Activated CD4-positive, alpha-beta T cell treated with anti-CD3 and anti-CD28 coated beads, Interleukin-2, Interleukin-4, amounts not matched to agents 100 ng/mL and 50 ng/mL, durations not matched to agents 16 hours and 8 hours (primary cell): ENCODE data around the gene CACNA1D.

Source experiments
- DNase-seq: peaks from one replicate; pipeline ENCODE4 v3.0.0-alpha.2; 2020; ENCODE audit warnings: low spot score

CACNA1D gene

DNA sequence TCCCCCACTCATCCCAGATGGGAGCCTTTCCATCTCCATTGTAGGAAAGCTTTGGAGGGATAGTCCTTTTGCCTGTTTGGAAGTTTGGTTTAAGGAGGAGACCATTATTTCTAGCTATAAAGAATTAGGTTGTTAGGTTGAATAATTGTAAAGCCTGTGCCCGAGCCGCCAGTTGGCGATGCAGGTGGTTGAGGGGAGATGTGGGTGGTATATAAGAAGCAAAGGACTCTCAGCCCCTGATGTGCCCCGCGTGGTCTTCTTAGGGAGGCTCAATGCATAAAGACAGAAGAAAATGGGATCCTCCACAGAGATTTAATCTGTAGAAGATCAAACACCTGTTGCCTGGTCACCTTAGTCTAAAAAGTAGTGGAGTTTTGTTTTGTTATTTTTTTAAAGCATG, 296.1 kb downstream of the CACNA1D start:
- DNase-seq = no peak

DNA sequence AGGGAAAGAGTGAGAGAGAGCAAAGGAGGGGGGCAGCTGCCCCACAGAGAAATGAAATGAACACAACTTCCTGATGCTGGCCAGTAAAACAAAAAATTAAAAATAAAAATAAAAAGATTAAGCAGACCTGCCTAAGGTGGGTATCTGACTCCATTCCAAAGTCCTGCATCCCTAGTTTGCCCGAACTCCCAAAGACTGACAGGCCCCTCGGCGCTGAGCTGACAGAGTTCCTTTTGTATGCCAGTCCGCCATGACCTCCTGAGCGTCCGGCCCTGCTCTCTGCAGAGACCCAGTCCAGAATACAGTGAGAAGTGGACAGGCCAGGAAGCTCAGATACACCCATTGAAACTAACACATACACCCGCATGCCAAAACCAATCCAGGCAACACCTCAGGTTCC, 296.9 kb downstream of the CACNA1D start:
- DNase-seq = no peak

DNA sequence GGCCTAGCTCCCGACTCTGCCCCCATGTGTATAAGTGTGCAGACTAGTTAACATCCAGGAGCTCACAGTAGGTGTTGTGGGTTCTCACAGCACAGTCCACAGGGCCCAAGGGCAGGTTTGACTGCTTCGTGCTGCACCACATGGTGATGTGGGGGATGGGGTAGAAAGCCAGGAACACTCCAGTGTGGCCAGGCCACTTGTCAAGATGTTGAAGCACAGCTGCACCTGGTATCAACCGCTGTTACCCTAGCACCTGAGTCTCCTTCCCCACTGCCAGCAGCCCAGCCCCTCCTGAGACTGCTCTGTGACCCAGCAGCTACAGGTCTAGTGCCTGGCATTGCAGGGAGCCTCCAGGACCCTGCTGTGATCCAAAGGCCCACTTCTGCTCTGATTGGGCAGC, 298.5 kb downstream of the CACNA1D start:
- DNase-seq = no peak

DNA sequence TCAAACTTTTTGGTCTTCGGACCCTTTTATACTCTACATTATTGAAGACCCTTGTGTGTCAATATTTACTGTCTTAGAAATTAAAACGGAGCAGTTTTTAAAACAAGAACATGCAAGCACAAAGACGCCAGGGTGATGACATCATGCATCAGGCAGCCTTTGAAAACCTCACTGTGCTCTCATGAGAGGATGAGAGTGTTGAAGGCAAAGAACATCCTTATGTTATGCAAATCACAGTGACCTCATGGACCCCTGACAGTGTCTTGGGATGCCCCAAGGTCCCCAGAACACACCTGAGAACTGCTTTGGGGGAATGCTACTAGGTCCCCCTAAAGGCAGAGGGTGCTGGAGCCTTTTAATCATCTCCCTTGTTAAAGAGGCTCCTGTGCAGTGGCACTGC, 300.2 kb downstream of the CACNA1D start:
- no peak for DNase-seq

DNA sequence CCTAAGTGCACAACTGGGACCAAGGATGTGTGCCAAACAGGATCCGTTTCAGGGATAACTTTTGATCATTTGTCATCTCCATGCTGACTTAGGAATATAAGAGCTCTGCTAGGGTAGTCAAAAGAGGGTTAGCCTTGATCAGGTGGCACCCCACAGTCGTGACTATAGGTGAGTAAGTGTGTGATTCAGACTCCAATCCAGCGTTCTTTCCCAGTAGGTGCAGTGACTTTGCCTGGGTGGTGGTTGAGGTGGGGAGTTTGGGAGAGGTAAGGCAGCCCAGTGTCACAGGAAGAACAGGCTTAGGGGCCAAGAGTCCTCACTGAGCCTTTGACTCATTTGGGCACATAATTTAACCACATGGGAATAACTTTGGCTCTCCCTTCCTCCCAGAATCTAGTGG, 300.8 kb downstream of the CACNA1D start:
- no peak for DNase-seq

DNA sequence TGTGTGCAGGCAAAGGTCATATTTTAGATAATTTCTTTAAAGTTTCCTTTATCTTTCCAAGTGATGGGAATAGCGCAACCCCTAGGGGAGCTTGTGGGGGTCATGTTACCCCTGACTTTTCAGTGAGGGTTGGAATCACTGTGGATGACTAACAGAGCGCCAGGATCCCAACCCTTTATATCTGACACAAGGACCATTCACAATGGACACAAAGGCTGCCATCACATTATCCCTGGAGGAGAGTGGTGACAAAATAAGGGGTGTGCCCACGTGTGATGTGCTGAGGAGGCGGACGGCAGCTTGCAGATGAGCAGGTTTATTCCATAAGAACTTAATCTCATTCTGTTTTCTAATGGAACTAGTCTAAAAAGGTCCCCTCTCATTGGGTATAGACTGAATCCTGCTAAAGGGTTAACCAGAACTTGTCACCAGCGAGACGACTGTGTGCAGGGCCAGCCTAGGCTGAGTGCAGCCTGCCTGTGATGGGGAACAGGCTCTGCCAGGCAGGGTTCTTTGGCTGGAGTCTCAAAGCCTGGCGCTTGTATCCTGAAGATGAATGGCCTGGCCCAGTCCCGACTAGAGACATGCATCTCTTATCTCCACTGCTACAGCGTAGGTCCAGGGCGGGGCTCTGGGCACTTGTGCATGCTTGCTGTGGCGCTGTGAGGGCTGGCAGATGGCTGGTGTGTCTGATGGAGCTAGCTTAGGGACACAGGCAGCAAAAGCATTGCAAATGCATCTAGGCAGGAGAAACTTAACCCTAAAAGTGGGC, 301.6 kb downstream of the CACNA1D start:
- no peak for DNase-seq

DNA sequence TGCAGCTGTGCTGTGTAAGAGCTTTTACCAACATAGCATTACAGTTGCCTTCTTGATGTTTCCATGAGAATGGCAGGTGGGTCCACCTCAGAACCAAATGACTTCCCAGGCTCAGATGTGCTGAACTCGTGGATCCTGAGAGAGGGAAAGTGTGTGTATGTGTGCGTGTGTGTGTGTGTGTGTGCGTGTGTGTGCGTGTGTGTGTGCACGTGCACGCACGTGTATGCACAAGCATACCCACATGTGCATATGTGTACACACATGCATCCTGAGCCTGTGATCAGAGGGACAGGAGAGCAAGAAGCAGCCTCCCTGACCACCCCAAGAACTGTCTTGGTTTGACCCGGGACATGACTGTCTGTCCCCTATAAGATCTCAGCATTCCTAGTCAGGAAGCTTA, 303.7 kb downstream of the CACNA1D start:
- DNase-seq = no peak

DNA sequence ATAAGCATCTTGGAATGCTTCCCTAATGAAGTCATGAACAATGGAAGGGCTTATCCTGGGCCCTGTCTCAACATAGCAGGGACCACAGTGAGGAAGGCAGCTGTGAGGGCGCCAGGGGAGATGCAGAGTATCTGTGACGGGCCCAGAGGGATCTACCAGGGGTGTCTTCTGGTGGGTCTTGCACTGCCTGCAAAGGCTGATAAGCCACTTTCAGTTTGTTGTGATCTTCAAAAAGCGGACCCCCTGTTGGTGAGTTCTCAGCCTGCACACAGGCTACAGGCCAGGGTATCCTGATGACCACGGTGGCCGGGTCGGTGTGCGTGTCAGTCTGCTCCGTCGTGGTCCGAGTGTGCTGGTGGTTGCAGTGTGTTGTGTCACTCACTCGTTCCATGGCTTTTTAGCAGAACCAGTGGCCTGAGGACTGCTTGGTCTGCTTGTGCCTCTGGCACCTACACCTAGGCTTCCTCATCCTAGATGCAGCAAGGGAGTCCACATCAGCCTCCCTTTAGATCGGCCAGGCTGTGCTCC, 305.0 kb downstream of the CACNA1D start:
- DNase-seq = no peak

DNA sequence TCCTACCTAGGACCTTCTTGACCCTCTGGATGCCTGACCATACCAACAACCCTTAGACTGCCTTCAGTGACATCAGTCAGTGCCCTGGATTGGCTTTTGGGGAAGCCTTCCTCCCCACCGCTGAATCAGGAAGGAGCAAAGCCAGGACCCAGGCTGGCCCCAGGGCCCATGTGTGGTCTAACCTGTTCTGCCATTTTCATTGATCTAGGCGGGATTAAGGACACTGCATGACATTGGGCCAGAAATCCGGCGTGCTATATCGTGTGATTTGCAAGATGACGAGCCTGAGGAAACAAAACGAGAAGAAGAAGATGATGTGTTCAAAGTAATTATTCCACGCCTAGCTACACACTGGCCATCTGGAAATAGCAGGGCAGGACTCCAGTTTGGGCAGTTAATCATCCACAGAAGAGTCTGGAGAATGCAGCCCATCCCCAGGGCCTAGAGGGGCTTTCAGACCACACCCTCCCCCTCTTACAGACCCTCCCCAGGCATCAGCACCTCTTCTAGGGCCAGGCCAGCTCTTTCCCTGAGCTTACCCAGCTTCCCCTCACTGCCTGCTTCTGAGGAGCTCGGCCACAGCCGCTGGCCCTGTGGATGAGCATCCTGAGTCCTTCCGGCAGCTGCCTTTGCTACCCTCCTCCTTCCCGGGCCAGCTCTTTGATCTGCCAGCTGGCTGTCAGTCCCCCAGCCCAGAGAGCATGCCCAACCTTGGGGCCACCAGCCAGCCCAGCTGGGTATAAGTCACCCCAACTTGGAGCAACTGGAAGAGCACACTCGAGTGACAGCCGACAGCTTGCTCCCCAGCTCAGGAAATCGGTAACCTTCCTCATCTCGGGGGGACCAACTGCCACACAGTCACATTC, 305.9 kb downstream of the CACNA1D start:
- no peak for DNase-seq

DNA sequence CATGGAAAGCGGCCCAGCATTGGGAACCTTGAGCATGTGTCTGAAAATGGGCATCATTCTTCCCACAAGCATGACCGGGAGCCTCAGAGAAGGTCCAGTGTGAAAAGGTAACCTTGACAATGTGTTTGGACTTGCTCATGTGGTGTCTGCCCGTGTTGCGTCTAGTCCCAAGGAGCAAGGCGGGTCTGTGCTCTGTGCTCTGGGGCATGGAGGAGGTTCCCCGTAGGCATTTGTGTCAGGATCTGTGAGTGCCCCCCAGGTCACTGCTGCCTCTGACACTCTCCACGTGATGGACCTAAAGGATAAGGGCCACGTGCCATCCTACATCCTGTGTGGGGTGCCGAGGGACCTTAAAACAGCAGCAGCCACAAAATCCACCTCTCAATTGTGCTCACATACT, 306.9 kb downstream of the CACNA1D start:
- no peak for DNase-seq

DNA sequence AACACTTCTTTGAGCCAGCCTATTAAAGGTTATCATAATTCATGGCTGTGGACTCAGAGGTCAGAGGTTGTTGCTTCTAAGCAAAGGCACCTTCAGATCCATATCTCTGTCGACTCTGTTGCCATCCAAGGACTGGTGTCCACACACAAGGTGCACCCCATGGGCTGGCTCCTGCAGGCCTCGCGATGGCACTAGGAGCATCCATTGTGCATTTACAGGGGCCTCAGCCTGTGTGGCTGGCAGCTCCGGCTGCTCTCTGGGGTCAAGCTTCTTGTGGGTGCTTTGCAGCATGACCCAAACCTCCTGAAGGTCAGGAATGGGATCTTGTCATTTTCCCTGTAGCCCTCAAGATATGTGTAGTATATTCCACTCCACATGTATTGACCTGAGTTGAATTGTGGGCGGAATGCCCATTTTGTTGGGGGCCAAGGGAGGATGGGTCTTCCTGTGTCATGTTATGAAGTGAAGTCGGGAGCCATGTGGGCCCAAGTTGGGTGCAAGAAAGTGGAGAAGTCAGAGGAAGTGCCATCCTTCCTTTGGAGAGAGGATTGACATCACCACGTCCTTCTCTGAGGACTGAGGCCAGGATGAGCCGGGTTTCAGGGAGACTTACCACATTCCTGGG, 308.0 kb downstream of the CACNA1D start:
- no peak for DNase-seq

DNA sequence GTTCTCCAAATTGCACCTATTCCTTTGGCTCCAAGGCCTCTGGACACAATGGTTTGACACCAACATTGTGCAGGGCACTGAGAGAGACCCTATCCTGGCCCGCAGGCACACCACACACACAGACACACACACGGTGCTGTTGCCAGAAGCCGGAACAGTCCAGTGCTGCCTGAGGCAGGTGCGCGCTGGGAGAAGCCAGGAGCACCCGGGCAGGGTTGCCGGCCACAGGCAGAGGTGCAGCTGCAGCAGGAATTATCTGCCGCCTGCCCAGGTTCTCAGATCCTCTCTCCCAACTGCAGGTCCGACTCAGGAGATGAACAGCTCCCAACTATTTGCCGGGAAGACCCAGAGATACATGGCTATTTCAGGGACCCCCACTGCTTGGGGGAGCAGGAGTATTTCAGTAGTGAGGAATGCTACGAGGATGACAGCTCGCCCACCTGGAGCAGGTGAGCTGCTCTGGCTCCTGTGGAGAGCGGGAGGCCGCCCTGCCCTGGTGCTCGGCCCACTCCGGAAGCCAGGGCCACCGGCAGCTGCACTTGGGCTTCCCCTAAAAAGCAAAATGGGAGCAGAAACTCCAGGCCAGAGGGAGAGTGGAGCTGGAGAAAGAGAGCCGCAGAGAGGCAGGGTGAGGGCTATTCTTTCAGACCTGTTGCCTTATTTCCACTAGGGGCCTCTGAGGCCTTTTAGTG, 308.9 kb downstream of the CACNA1D start:
- no peak for DNase-seq

DNA sequence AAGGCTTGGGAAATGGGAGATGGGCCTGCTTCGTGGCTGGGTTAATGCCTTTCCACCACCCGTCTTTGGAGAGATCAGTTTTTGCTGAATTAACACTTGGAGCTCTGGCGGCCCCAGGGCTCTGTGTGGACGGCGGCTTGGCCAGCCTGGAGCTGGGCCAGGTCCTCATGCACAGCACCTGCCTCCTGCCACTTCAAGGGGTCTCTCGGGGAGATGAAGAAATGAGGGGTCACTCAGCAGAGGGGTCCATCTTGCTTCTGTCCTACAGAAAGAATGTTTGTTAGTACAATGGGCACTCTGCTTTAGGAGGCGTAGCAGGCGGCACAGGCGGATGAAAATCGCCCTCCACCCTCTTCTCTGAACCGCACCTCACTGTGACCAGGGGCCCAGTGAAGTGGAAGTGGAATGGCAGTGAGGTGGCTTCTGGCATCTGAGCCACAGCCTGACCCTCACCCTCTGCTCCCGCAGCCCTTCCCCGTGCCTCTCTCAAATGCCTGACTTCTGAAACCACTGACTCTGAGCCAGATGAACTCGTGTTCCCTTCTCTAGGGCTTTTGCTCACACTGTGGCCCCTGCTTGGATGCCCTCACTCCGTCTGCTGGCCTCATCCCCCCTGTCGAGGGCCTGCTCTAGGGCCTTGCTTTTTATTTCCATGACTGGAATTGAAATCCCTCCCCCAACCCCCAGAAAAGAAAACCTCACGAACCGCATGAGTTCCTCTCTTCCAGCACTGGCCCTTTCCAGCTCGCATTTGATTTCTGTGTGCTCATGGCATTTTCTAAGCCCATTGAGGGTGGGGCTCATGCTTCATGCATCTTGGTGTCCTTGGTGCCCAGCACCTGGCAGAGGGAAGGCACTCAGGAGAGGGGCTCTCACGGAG, 309.6 kb downstream of the CACNA1D start:
- DNase-seq = no peak

DNA sequence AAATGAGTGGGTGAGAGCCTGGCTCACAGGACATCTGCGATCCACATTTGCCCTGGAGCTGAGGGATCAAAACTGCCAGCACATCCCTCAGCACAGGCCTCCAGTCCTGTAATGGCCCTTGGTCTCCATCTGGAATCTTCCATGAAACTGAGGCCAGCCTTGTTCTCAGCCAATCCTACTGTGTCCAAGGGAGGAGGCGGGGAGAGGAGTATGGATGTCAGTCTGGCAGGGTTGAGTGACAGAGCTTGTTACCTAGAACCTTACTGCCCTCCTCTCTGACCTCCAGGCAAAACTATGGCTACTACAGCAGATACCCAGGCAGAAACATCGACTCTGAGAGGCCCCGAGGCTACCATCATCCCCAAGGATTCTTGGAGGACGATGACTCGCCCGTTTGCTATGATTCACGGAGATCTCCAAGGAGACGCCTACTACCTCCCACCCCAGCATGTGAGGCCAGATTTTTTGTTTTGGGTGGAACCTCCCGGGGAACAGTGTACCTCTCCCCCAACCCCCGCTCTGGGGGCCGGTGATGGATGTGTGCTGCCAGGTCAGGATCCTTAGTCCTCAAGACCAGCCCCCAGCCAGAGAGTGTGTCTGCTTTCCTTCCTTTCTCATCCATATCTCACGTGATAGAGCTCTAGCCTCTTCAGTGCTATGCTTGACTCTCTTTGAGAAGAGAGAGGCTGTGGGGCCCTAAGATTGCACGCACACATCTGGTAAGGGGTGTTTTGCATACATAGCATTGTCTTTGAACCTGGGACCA, 310.5 kb downstream of the CACNA1D start:
- no peak for DNase-seq

DNA sequence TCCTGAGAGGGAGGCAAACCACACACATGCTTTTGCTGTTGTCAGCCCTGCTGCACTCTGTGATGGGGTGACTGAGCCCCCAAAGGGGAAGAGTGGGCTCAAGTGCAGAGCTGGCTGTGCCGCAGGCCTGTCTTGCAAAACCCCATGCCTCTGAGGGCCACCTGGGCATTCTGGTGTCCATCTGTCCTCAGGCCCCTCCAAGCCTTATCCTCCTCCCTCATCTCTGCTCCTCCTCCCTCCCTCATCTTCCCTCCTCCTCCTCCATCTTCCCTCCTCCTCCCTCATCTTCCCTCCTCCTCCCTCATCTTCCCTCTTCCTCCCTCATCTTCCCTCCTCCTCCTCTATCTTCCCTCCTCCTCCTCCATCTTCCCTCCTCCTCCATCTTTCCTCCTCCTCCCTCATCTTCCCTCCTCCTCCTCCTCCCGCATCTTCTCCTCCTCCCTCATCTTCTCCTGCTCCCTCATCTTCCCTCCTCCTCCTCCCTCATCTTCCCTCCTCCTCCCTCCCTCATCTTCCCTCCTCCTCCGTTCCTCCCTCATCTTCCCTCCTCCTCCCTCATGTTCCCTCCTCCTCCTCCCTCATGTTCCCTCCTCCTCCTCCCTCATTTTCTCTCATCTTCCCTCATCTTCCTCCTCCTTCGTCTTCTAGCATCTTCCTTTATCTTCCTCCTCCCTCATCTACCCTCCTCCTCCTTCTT, 311.2 kb downstream of the CACNA1D start:
- DNase-seq = no peak

DNA sequence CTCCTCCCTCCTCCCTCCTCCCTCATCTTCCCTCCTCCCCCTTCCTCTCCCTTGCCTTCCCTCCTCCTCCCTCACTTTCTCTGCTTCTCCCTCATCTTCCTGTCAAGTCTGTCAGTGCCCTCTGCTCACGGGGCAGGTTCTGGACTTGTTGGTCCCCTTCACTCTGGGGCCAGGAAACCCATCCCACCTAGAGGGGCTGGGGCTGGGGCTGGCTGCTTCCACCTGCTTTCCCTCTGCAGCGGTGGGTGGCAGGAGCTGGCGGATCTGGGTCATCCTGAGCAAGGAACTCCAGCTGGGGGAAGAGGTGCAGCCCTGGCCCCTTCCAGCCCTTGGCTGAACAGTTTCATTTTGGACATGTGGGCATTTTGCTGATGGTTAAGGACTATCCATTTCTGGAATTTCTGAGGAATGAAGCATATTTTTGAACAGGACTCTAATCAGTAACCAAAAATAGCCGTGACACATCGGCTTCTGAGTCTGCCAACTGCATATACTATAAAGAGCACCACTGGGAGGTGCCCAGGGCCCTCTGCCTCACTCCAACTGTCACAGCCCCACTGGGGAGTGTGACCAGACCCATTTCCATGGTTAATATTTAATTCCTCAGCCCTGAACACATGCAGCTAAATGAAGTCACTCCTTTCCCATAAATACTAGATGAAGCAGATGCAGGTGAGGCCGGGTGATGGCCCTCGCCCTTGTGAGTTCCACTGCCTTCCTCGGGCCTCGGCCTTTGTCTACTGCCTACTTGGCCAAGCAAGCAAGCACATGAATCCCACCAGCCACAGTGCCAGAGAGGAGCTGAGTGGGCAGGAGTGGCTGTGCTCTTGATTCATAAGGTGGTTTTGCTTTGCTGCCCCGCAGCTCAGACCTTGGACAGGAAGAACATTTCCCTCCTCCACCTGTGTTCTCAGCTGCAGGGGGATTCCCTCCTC, 312.0 kb downstream of the CACNA1D start:
- no peak for DNase-seq

DNA sequence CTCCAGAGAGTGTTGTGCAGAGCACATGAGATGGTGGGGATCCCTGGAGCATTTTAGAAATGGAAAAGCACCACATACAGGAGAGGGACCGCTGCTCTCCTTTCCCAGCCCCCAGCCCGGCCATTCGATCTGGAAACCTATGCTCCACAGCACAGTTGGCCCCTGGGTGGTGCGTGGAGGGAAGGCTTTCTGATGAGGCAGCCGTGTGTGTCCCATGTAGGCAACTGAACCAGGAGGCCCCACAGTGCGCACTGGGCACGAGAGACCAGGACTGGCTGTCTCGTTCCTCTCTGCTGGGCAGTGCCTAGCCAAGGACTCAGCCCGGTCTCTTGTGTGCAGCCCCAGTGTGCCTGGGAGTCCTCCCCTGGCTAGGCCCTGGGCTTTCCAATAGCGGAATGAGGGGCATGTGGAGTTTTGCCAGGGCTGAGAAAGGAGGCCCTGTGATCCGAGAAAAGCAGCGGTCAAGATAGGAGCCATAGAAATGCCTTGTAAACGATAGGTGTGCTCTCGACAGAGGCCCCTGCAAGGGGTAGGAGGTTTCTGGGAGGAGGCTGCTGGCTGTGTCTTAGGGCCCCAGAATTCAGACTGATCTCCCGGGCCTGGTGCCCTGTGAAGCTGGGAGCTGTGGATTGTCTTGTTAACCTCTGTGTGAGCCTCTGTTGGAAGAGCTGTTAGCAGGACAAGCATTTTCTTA, 312.9 kb downstream of the CACNA1D start:
- no peak for DNase-seq

DNA sequence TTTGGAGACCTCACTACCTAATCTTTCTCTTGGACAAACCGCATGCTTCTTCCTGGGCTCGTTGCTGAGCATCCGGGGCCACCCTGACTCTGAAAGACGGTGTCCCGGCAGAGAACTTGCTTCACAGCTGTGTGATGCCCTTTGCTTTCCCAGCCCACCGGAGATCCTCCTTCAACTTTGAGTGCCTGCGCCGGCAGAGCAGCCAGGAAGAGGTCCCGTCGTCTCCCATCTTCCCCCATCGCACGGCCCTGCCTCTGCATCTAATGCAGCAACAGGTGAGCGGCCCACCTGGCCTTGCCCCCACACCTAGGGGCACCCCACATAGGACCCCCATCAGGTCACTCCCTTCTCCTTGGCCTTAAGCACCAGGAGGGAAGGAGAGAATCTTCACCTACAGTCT, 314.1 kb downstream of the CACNA1D start:
- no peak for DNase-seq
